ENCODE measurements around the gene ENDOU.

The ENDOU gene, protein sequence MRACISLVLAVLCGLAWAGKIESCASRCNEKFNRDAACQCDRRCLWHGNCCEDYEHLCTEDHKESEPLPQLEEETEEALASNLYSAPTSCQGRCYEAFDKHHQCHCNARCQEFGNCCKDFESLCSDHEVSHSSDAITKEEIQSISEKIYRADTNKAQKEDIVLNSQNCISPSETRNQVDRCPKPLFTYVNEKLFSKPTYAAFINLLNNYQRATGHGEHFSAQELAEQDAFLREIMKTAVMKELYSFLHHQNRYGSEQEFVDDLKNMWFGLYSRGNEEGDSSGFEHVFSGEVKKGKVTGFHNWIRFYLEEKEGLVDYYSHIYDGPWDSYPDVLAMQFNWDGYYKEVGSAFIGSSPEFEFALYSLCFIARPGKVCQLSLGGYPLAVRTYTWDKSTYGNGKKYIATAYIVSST

DNA sequence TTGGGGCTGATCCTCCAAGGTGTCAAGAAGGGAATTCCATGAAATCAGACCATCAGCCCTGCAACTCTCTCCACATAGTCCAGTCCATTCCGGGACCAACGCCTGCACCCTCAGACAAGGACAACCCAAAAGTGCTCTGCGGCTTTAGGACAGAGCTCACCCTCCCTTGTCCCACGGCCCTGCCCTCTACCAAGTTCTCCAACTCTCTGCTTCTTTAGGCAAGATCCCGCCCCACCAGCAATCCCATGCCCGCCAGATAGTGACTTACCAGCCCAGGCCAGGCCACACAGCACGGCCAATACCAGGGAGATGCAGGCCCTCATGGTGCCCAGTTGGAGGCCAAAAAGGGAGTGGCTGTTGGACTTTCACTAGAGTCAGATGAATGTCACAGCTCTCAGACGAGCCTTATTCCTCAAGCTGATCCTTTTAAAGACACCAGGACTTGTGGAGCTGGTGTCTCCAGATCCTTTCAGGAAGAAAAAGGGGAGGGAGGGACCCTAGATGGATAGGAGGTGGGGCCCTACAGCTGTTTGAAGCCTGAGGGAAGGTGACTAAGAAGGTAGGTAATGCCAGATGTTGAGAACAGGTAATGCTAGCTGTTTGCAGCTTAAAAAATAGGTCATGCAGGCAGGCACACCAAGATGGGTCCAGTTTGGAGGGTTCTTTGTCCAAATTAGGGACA is at the start of gene ENDOU:
ENDOU (minus strand) TSS at position 400 of the 682 bp plus-strand sequence; CDS start at position 323, 77 bp downstream.
- no peak for DNase-seq (ENCODE audit: low spot score)

DNA sequence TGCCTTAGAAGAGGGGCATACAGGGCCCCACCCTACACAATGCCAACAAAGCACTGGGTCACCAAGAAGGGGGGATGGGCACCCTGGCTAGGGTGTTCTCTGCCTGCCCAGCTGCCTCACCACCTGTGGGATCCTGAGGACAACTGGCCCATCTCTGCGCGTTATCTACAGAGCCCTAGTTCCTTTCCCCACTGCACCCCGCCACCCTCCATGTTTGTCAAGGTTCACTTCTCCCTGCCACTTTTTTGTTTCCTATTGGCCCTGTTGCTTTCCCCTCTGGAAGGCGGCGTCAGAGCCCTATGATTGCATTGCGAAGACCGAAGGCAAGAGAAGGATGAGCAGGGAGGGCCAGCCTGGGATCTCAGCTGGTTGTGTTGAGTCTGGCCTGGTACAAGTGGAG is 49.4 kb upstream of the ENDOU start:
- no peak for DNase-seq (ENCODE audit: low spot score)

DNA sequence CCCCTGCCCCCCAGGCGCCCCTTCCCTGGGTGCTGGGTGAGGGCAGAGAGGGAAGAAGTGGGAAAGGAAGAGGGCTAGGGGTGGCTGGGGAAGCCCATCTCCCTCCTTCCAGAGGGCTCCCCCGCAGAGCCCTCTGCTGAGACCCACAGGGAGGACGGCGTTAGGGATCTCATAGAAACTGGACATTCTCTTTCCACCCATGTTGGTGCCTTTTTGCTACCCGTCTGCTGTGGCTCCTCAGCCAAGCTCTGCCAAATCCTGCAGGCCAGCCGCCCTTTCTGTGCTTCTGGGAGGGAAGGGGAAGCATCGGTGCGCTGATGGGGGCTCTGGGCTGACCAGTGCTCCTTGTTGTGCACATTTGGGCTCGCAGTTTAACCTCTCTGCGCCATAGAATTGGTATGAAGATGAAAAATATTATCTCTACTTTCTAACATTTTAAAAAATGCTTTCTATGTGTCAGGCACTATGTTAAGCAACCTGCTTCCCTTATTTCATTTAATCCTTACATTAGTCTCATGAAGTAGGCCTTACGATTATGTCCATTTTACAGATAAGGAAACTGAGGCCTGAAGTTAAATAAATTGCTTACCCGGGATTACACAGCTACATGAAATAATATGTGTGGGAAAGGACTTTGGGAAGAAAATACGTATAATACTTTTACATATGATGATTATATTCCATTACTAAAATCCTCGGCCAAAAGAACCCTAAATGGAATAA is 48.7 kb upstream of the ENDOU start:
- DNase-seq (ENCODE audit: low spot score) = no peak

DNA sequence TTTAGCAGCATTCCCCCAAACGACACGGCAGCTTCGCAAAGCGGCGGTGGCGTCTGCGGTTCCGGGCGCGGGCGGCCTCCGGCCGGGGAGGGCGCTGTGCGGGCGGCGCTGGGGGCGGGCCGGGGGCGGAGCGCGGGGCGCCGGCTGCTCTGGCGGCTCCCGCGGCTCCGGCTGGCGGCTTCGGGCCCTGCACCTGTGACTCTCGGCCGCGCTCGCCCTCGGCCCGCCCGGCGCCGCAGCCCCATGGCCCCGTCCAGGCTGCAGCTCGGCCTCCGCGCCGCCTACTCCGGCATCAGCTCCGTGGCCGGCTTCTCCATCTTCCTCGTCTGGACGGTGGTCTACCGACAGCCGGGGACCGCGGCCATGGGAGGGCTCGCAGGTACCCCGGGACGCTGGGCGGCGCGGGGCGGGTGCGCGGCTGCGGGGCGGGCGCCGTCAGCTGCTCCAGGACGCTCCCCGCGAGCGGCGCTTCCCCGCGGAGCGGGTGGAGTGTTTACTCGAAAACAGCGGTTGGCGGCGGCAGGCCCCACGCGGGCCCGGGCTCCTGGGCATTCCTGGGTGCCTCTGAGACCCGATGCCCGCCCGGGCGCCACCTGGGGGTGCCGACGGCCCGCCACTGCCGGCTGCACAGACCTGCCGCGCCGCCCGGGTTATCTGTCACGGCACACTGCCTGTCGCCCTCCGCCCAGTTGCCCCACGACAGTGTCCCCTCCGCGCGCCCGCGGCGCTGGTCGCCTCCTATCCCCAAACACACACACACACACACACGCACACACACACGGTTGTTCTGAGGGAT is 48.0 kb upstream of the ENDOU start, which contains the start of gene SLC48A1:
SLC48A1 (plus strand) TSS at position 177 of the 796 bp plus-strand sequence; CDS start at position 244, 67 bp downstream.
- DNase-seq (ENCODE audit: low spot score) = peak; percentile 78

DNA sequence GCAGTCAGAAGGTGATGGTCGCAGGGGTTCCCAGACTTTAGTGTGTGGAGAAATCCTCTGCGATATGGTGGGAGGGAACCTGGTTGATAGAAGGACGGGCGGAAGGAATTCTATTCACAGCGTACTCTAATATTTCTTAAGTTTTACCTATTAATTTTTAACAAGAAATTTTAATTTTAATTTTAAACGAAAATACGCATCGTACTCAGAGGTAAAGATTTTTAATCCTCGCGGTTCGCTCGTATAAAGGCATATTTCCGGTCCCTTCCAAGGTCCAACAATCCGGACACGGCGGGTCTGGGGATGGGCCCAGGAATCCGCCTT is 47.4 kb upstream of the ENDOU start:
- DNase-seq (ENCODE audit: low spot score) = no peak

DNA sequence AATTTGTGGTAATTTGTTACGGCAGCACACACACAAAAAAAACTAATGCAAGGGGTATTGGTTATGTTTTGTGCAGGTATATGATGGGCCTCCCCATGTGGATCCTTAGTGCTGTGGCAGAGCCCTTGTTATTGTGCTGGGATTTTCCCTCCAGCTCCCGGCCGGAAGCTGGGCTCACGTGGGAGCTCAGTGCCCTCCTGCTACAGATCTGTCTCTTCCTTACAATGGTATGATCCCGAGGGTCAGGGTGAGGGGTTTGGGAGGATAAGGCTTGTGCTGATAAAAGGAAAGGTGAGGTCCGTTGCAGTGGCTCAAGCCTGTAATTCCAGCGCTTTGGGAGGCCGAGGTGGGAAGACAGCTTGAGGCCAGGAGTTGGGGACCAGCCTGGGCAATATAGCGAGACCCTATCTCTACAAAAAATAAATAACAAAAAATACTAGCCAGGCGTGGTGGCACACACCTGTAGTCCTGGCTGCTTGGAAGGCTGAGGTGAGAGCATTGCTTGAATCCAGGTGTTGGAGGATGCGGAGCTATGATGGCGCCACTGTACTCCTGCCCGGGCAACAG is 46.9 kb upstream of the ENDOU start:
- peak; percentile 65 for DNase-seq (ENCODE audit: low spot score)

DNA sequence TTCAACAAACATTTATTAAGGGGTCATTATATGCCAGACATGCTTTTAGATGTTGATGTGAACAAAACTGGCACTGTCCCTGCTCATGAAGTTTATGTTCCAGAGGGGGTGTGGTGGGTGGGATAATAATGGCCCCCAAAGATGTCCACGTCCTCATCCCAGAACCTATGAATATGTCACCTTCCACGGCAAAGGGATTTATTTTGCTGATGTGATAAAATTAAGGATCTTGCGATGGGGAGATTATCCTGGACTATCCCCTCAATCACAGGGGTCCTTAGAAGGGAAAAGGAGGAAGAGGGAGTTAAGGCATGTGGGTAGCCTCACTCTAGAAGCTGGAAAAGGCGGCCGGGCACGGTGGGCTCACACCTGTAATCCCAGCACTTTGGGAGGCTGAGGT is 46.0 kb upstream of the ENDOU start:
- DNase-seq (ENCODE audit: low spot score) = no peak

DNA sequence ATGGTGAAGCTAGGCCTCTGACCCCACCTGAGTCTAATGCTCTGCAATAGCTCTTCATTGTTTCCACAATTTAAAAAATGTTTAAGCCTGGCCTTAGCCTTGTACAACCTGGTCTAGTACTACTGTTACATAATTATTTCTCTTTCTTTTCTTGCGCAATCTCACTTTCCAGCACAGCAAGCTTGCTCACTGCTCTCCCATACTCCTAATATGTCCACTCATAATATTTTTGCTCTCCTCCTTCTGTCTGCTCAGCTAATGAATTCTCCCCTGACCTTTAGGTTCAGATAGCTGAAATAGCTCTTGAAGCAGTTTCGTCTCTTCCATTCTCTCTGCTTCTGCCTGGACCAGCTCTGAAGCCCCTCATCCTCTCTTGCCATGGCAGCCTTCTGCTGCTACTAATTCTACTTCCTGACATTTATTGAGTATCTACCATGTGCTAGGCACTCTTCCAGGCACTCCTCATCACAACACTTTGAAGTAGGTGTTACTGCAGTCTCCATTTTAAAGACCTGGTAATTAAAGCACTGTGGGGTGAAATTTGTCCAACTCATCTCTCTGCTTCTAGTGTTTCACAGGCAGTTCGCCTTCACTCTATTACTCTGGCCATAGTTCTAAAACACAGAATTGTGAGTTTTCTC is 44.9 kb upstream of the ENDOU start:
- DNase-seq (ENCODE audit: low spot score) = no peak

DNA sequence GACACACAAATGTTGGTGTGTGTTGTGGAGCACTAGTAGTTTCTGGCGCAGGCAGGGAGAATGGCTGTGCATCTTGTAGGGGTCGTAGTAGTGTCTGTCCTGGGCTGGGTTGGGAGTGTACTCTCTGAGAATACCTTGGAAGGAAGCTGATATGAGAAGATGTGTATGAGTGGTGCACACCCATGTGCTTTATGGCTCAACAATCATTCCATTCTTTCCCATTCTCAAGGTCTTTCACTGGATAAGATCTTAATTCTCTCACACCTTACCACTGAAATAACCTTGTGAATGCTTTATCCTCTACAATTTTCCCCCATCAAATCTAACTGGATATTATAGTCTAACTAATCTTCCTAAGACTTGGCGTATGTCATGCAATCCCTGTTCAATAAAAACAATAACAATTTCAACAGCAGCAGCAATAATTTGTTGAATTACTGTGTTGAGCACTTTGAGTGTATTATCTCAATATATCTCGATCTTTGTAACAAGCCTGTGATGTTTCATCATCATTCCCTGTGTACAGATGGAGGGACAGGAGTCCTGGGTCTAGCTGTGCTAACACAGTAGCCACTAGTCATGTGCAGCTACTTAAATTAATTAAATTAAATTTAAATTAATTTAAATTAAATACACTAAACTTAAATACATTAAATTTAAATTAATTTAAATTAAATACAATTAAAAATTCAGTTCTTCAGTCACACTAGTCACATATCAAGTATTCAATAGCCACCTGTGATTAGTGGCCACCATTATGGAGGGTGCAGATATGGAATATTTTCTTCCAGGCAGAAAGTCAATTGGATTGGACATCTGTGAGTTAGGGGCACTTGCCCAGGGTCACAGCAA is 44.2 kb upstream of the ENDOU start:
- DNase-seq (ENCODE audit: low spot score) = no peak

DNA sequence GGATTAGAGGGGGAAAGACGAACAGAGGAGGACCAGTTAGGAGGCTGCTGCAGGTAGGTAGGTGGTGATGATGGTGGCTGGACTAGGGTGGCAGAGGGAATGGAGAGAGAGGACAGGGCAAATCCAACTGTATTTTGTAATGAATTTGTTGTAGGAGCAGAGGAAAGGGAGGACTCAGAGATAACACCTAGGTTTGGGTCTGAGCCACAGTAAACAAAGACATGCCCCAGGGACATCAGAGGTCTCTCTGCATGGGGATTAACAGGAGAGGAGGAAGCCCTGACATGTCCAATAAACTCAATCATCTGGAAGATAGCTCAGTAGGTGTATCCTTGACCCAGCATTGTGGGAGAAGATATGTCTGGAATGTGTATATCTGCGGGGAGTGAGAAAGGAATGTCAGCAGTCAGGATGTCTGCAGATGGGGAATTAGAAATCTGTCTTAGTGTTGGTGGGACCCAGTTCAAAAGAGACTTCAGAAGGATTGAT is 43.1 kb upstream of the ENDOU start:
- DNase-seq (ENCODE audit: low spot score) = no peak

DNA sequence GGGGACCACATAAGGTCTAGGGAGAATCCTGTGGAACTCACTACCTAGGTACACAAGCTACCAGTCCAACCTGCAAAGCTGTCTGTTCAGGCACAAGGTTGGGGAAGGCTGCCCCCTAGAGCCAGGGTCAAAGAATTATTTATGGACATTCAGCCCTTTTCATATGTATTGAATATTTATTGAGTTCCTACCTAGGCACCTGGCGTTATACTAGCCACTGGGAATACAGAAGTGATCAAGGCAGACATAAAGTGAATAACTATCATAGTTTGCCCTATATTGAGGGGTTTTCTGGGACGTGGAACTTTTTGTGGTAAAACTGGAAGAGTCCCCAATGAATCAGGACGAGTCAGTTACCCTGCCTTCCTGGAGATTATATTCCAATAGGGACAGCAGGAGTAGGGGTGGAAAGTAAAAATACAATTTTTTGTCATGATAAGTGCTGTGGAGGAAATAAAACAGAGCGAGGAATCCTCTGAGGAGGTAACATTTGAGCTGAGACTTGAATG is 42.0 kb upstream of the ENDOU start:
- DNase-seq (ENCODE audit: low spot score) = peak; percentile 72

DNA sequence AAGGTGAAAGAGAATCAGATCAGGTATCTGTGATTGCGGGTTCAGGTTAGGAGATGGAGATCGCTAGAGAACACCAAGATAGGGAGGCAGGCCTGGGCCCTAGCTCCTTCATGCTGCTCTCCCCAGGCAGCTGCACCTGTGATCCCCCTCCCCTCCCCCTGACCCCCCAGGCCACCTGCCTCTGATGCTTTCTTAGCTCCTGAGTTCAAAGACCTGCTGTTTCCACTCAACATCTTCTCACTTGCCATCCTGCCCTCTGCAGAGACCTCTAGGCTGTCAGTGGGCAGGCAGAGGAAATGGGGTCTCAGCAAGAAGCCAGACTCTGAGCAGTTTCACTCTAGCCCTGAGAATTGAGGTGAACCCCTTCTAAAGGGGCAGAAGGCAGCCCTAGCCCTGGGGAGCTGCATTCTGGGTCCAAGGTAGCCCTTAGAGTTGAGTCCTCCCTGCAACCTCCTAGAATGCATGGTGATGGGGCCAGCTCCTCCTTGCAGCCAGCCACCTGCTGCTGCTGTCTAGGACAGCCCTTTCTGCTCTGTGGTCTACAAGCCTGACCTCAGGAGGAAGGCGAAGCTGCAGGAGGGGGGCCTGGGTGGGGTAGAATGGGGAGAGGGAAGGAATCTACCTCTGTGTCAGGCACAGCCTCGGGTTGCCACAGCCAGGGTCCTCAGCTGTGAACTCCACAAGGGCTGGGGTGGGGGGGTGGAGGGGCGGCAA is 41.4 kb upstream of the ENDOU start:
- no peak for DNase-seq (ENCODE audit: low spot score)

DNA sequence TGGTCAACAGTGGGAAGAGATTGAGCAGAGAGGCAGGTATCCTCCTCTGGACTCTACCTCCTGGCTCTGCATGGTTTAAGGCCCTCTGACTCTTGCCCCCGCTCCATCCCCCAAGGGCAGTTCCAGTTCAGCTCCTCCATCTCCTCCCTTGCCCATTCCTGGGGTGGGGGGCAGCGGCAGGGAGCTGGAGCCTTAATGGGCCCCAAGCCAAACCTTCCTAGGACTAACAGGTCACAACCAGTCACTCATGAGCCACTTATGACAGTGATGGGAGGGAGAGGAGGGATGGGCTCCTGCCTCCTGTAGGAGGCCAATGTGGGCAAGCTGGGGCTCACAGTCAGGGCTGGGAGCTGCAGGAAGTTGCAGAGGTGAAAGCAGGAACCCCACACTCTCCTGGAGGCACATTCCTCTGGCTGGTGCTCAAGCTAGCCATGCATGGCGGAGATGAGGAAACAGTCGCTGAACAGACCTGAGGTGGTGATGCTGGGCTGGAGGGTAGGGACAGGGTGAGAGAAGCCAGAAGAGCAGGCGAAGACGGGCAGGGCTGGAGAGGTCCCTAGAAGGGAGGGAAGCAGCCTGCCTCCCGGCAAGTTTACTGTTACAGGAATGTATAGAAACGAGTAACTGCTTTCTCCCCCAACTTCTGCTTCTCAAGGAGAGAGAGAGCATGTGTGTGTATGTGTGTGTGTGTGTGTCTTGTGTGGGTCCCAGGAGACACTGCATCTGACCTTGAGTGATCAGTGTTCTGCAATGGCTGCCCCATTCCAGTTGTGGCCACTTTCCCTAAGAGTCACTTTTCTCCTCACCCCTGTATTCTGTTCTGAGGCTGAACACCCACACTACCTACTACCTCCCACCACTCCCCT is 38.4 kb upstream of the ENDOU start:
- DNase-seq (ENCODE audit: low spot score) = no peak

DNA sequence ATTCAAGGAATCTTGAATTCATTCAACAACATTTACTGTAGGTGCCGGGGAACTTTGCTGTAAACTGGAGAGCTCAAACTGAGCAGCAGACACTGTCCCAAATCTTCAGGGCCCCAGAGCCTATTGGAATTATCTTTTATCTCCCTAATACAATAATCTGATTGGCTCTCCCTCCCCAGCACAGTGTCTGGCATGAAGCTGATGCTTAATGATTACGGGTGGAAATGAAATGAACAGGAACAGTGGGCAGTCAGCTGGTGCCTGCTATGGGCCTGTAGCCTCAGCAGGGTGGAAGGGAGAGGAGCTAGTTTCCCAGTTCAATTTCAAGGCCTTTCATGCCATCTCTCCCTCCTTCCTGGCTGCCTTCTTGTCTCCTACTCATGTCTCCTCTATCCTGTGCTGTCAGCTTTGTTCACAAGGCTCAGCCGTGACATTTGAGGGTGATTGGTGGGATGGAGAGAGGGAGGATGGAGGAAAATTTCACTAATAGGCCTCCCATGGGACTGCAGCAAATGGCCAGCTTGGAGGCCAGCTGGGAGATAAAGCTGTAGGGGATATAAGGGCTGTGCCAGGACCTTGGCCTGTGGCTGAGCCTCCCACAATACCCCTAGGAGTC is 37.7 kb upstream of the ENDOU start:
- no peak for DNase-seq (ENCODE audit: low spot score)

DNA sequence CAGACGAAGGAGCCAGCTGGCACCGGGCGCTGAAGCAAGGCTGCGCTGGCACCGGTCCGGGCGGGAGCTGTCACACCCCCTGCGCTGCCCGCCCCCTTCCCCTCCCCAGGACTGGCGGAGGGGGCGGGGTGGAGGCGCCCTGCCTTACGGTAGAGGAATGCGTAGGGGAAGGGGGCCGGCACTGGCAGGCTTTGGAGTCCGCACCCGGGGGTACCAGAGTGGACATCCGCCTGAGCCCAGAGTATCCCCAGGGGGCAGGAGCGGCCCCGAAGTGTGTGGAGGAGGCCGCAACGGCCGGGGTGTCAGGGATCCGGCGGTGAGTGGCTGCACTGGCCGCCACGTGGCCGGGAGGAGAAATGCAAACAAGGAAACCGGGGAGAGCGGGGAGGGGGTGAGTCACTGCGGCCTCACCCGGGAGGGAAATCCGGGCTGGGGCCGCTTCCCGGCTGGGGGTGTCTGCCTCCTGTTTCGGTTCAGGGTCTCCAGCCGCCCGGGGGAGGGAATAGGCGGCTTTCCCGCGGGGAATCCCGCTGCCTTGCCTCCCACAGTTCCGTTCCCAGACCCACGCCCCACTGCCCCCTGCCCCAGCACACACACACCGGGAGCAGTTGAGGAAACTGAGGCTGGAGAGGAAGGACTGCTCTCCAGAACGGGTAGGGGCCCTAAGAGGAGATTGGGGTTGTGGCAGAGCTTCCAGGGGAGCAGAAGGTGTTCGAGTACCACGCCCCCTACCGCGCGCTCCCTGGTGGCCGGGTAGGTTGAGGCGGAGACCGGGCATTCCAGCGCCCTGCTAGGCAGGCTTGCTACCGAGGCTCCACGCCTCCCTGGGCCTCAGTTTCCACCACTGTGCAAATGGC is 33.8 kb upstream of the ENDOU start, which contains the start of gene RAPGEF3:
RAPGEF3 (minus strand) TSS at position 47 of the 857 bp plus-strand sequence. CDS start 324 bp downstream, outside the sequence.
- peak; percentile 92 for DNase-seq (ENCODE audit: low spot score)

DNA sequence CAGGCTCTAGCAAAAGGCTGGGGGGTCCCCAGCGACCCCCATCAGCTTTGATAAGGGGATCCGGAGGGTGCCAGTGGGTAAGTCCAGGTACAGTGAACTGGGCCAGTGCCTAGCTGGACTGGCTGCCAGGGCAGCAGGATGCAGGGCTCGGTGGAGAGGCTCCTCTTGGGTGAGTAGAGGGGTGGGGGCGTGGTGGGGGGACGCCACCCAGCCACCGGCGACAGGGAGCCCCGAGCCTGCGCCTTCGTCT is 33.2 kb upstream of the ENDOU start:
- DNase-seq (ENCODE audit: low spot score) = no peak
